Measurements from ENCODE around the gene CAPN2.

The CAPN2 gene

DNA sequence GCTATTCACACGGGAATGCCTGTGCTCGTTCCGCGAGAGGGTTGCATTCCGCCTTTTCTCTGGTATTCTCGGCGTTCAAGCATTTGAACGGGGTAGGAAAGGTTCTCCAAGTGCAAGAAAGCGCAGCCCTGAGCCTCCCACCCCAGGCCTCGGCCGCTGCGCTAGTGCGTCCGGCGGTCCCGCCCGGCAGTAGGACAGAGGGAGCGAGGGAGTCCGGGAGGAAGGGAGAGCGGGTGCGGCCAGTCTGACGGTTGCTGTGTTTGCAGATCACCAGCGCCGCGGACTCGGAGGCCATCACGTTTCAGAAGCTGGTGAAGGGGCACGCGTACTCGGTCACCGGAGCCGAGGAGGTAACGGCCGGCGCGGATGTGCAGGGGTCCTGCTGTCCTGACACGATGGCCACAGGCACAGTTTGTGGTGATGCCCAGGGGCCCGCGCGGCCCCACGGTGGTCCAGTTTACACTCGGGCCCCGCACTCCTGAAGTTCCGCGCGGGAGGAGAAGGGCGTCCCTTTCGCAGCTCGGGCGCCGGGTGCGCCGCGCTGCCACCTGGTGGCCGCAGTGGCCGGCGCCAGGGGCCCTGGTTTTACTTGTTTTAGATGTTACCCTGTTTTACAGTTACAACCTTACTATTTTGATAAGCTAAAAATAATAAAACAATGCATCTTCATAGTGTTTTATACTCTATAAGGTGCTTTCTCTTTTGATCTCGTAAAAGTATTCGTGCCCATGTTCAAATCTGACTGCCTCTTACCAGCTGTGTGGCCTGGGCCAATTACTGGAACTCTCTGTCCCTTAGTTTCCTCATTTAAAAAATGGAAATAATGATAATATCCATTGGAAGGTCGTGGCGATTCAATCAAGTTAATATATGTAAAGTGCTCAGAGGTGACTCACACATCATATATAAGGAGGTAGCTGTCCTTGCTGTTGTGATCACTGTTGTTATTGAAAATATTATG is 36.7 kb downstream of the CAPN2 start:
- no peaks in the 10 kb centered on the region for H3K27me3 Mint-ChIP-seq
- H3K9me3 Mint-ChIP-seq, result no peaks in the 10 kb centered on the region
- peak overlapping the region; percentile 24 for H3K27ac Mint-ChIP-seq
- peak; percentile 64 to 70 for DNase-seq (ENCODE audit: low spot score in 2 of 2)
- peaks cover 31% of the 10 kb centered on the region for H3K36me3 Mint-ChIP-seq
- peaks cover 17% of the 10 kb centered on the region for H3K4me1 Mint-ChIP-seq
- ATAC-seq (ENCODE audit: low read depth), result peak; percentile 88
- peak overlapping the region; percentile 88 for H3K4me3 Mint-ChIP-seq

- peaks cover 17% of the 10 kb centered on the region for H3K4me1 Mint-ChIP-seq
- no peak for DNase-seq (ENCODE audit: low spot score in 2 of 2)
- ATAC-seq (ENCODE audit: low read depth), result no peak
- H3K27me3 Mint-ChIP-seq, result no peaks in the 10 kb centered on the region
- H3K27ac Mint-ChIP-seq, result no peak overlapping the region
- no peak overlapping the region for H3K4me3 Mint-ChIP-seq
- peaks cover 38% of the 10 kb centered on the region for H3K36me3 Mint-ChIP-seq
- H3K9me3 Mint-ChIP-seq, result no peaks in the 10 kb centered on the region
Measured at GRCh38 chr1:223750730-223751570, 38.6 kb downstream of the CAPN2 start.

DNA sequence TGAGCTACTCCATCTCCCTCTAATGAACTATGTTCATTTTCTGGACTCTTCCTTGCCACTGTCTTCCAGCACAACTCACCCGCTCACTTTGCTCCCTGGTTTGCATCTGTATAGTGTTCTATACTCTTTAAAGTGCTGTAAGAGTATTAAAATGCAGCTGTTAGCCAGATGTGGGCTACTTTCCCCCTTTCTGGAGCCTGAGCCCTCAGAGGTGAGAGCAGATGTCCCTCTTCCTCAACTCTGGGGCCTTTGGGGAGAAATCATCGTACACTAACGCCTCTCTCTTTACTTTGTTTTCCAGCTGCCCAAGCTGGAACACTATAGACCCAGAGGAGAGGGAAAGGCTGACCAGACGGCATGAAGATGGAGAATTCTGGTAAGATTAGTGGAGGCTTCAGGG is 39.4 kb downstream of the CAPN2 start:
- ATAC-seq (ENCODE audit: low read depth) (no peak), DNase-seq (ENCODE audit: low spot score in 2 of 2) (no peak)
- no peak overlapping the region for H3K27ac Mint-ChIP-seq
- H3K4me1 Mint-ChIP-seq, result peaks cover 17% of the 10 kb centered on the region
- H3K36me3 Mint-ChIP-seq, result peaks cover 38% of the 10 kb centered on the region
- no peaks in the 10 kb centered on the region for H3K27me3 Mint-ChIP-seq
- H3K9me3 Mint-ChIP-seq, result no peaks in the 10 kb centered on the region
- H3K4me3 Mint-ChIP-seq, result no peak overlapping the region

- no peak for ATAC-seq (ENCODE audit: low read depth)
- Mint-ChIP-seq H3K36me3 (peaks cover 39% of the 10 kb centered on the region), H3K9me3 (no peaks in the 10 kb centered on the region), H3K27ac (no peak overlapping the region), H3K27me3 (no peaks in the 10 kb centered on the region), H3K4me1 (peaks cover 10% of the 10 kb centered on the region), H3K4me3 (no peak overlapping the region)
- DNase-seq (ENCODE audit: low spot score in 2 of 2), result no peak
Measured at GRCh38 chr1:223752721-223753515, 40.6 kb downstream of the CAPN2 start.

DNA sequence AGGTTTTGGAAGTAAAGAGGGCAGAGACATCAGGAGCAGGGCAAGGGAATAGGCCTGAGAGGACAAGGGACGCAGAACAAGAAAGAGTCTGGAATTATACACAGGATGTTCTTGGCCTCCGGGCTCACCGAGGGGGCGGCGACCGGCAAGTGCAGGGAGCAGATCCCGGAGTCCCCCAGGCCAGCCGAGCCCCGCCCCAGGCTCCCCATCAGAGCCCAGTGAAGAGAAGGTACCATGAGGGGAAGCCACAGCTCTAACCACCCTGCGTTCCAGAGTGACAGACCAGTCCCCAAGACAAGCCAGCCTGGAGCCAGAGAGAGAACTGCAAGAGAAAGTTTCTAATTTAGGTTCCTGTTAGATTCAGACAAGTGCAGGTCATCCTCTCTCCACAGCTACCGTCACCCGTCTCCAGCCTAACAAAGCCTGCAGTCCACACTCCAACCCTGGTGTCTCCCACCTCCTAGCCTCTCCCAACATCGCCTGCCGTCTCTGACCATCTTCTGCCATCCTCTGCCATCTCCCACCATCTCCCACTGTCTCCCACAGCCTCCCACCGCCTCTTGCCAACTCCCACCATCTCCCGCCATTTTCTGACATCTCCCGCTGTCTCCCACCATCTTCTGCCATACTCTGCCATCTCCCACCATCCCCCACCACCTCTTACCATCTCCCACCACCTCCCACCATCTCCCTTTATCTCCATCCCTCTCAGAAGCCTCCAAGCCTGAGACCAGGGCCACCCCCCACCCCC is 42.5 kb downstream of the CAPN2 start:
- H3K27ac Mint-ChIP-seq, result peak overlapping the region; percentile 65
- peaks cover 3% of the 10 kb centered on the region for H3K4me1 Mint-ChIP-seq
- DNase-seq (ENCODE audit: low spot score in 2 of 2), result no peak
- ATAC-seq (ENCODE audit: low read depth), result no peak
- H3K27me3 Mint-ChIP-seq, result no peaks in the 10 kb centered on the region
- H3K4me3 Mint-ChIP-seq, result no peak overlapping the region
- peaks cover 45% of the 10 kb centered on the region for H3K36me3 Mint-ChIP-seq
- H3K9me3 Mint-ChIP-seq, result no peaks in the 10 kb centered on the region

DNA sequence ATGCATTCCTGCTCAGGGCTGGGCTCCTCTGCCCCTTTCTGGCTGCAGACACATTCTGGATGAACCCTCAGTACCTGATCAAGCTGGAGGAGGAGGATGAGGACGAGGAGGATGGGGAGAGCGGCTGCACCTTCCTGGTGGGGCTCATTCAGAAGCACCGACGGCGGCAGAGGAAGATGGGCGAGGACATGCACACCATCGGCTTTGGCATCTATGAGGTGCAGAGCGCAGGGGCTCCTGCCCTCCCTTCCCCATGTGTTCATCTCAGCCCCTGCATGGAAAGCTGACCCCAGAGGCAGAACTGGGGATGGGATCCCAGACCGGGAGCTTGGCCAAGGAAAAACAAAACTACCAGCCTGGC is 43.1 kb downstream of the CAPN2 start:
- no peaks in the 10 kb centered on the region for H3K27me3 Mint-ChIP-seq
- no peak overlapping the region for H3K4me3 Mint-ChIP-seq
- peaks cover 3% of the 10 kb centered on the region for H3K4me1 Mint-ChIP-seq
- no peaks in the 10 kb centered on the region for H3K9me3 Mint-ChIP-seq
- DNase-seq (ENCODE audit: low spot score in 2 of 2), result no peak
- peaks cover 43% of the 10 kb centered on the region for H3K36me3 Mint-ChIP-seq
- no peak overlapping the region for H3K27ac Mint-ChIP-seq
- ATAC-seq (ENCODE audit: low read depth), result no peak

- no peaks in the 10 kb centered on the region for H3K27me3 Mint-ChIP-seq
- ATAC-seq (ENCODE audit: low read depth), result no peak
- peaks cover 3% of the 10 kb centered on the region for H3K4me1 Mint-ChIP-seq
- DNase-seq (ENCODE audit: low spot score in 2 of 2), result no peak
- no peaks in the 10 kb centered on the region for H3K9me3 Mint-ChIP-seq
- no peak overlapping the region for H3K27ac Mint-ChIP-seq
- H3K4me3 Mint-ChIP-seq, result no peak overlapping the region
- H3K36me3 Mint-ChIP-seq, result peaks cover 44% of the 10 kb centered on the region
Measured at GRCh38 chr1:223755992-223756775, 43.8 kb downstream of the CAPN2 start.

DNA sequence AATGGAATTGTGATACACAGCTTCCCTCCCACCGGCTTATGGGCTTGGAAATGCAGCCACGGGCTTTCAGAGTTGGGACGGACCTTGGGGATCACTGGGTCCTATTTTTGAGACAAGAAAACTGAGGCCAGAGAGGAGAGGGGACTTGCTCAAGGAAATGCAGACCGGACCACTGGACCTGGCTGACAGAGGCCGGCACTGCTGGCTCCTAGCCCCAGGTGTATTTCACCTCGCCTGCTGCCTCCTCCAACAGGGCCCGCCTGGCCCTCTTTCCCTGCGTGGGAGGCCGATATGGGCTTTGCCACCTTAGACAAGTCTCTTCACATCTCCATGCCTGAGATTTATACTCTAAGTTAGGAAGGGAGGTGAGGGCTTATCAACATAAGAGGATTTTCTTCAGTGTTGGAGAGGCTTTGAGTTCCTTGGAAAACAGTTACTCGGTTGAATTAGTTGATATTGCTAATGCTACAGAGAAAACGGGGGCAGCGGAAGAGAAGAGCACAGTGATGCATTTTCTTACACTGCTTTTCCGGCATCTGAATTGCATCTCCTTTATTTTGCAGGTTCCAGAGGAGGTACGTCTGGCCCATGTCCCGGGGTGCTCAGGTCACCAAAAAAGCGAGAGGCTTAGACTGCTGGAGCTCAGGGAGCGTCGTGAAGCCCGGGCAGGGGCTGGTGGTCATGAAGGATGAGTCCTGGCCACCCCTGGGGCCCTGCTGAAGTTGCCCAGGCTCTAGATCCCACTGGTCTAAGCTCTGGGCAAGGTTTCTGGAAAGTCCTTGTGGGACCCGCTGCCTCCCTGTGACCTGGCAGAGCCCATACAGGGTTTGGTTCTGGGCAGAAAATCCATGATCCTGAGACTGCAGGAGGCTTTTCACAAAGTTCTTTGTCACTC is 44.7 kb downstream of the CAPN2 start:
- Mint-ChIP-seq H3K27me3 (no peaks in the 10 kb centered on the region), H3K27ac (no peak overlapping the region), H3K9me3 (no peaks in the 10 kb centered on the region), H3K4me3 (no peak overlapping the region), H3K4me1 (peaks cover 3% of the 10 kb centered on the region), H3K36me3 (peaks cover 42% of the 10 kb centered on the region)
- no peak for DNase-seq (ENCODE audit: low spot score in 2 of 2)
- ATAC-seq (ENCODE audit: low read depth), result no peak

- H3K27ac Mint-ChIP-seq, result no peak overlapping the region
- H3K9me3 Mint-ChIP-seq, result no peaks in the 10 kb centered on the region
- peaks cover 41% of the 10 kb centered on the region for H3K36me3 Mint-ChIP-seq
- peaks cover 3% of the 10 kb centered on the region for H3K4me1 Mint-ChIP-seq
- no peak overlapping the region for H3K4me3 Mint-ChIP-seq
- DNase-seq (ENCODE audit: low spot score in 2 of 2), result no peak
- no peak for ATAC-seq (ENCODE audit: low read depth)
- no peaks in the 10 kb centered on the region for H3K27me3 Mint-ChIP-seq
Measured at GRCh38 chr1:223758734-223759133, 46.4 kb downstream of the CAPN2 start.

DNA sequence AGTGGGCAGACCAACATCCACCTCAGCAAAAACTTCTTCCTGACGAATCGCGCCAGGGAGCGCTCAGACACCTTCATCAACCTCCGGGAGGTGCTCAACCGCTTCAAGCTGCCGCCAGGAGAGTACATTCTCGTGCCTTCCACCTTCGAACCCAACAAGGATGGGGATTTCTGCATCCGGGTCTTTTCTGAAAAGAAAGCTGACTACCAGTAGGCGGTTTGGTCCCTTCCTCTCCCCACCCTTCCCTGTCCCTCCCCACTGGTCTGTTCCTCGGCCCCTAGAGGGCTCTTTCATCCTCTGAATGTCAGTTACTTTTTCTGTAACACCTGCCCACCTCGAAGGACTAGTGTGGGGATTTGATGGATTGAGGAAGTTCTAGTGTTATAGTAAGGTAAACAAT is 46.9 kb downstream of the CAPN2 start:
- DNase-seq (ENCODE audit: low spot score in 2 of 2), result no peak
- Mint-ChIP-seq H3K9me3 (no peaks in the 10 kb centered on the region), H3K27ac (no peak overlapping the region), H3K4me3 (no peak overlapping the region), H3K4me1 (peaks cover 3% of the 10 kb centered on the region), H3K27me3 (no peaks in the 10 kb centered on the region), H3K36me3 (peaks cover 39% of the 10 kb centered on the region)
- no peak for ATAC-seq (ENCODE audit: low read depth)

- ATAC-seq (ENCODE audit: low read depth) (no peak), DNase-seq (ENCODE audit: low spot score in 2 of 2) (no peak)
- no peaks in the 10 kb centered on the region for H3K27me3 Mint-ChIP-seq
- peaks cover 34% of the 10 kb centered on the region for H3K36me3 Mint-ChIP-seq
- no peak overlapping the region for H3K4me3 Mint-ChIP-seq
- H3K27ac Mint-ChIP-seq, result no peak overlapping the region
- peaks cover 3% of the 10 kb centered on the region for H3K4me1 Mint-ChIP-seq
- H3K9me3 Mint-ChIP-seq, result no peaks in the 10 kb centered on the region
Measured at GRCh38 chr1:223760833-223761232, 48.5 kb downstream of the CAPN2 start.

DNA sequence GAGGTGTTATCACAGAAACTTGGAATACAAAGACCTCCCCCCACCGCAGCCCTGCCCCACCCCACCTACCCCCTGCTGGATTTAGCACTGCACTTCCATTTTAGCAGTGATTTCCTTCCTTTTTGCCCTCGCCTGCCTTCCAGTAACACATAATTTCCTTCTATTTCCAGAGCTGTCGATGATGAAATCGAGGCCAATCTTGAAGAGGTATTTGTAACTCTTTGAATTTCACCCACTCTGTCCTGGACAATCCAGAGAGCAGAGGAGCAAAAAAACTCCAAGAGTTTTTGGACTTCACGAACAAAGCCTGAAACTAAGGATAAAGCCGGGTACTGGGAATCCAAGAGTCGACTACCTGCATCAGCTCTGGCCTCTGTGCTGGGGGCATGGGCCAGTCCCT is 49.1 kb downstream of the CAPN2 start:
- Mint-ChIP-seq H3K27ac (no peak overlapping the region), H3K36me3 (peaks cover 38% of the 10 kb centered on the region), H3K27me3 (no peaks in the 10 kb centered on the region), H3K9me3 (no peaks in the 10 kb centered on the region), H3K4me1 (peaks cover 3% of the 10 kb centered on the region), H3K4me3 (no peak overlapping the region)
- DNase-seq (ENCODE audit: low spot score in 2 of 2) (no peak), ATAC-seq (ENCODE audit: low read depth) (no peak)

Measured in memory B cell (primary cell).